HFF-Myc (cell line): ENCODE data around the gene FSHR.

Experiments used
- DNase-seq: peaks from one replicate; pipeline ENCODE4 v3.0.0-alpha.2; 2011; ENCODE audit warnings: low read depth; ENCODE audit errors: extremely low read depth
- H3K4me3 ChIP-seq: replicated peaks from 2 replicates; pipeline ENCODE4 v1.5.1; 2011; ENCODE audit warnings: low read depth, mild to moderate bottlenecking, control low read depth, low read length
- TF ChIP-seq, protein P1 (sequence below): IDR thresholded peaks from 2 replicates; pipeline ENCODE4 v1.5.1; 2012; ENCODE audit warnings: mild to moderate bottlenecking, low read depth, low read length, control low read depth; ENCODE audit errors: missing control alignments

Gene FSHR

GRCh38 chr2:49043405-49043982, 110.8 kb downstream of the FSHR start:
- no peak overlapping the region for H3K4me3 ChIP-seq
- TF ChIP-seq, protein P1, sequence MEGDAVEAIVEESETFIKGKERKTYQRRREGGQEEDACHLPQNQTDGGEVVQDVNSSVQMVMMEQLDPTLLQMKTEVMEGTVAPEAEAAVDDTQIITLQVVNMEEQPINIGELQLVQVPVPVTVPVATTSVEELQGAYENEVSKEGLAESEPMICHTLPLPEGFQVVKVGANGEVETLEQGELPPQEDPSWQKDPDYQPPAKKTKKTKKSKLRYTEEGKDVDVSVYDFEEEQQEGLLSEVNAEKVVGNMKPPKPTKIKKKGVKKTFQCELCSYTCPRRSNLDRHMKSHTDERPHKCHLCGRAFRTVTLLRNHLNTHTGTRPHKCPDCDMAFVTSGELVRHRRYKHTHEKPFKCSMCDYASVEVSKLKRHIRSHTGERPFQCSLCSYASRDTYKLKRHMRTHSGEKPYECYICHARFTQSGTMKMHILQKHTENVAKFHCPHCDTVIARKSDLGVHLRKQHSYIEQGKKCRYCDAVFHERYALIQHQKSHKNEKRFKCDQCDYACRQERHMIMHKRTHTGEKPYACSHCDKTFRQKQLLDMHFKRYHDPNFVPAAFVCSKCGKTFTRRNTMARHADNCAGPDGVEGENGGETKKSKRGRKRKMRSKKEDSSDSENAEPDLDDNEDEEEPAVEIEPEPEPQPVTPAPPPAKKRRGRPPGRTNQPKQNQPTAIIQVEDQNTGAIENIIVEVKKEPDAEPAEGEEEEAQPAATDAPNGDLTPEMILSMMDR = no peak
- no peak for DNase-seq

GRCh38 chr2:49042488-49042887, 111.8 kb downstream of the FSHR start:
- TF ChIP-seq, protein P1 = no peak
- H3K4me3 ChIP-seq = no peak overlapping the region
- DNase-seq = no peak

DNA sequence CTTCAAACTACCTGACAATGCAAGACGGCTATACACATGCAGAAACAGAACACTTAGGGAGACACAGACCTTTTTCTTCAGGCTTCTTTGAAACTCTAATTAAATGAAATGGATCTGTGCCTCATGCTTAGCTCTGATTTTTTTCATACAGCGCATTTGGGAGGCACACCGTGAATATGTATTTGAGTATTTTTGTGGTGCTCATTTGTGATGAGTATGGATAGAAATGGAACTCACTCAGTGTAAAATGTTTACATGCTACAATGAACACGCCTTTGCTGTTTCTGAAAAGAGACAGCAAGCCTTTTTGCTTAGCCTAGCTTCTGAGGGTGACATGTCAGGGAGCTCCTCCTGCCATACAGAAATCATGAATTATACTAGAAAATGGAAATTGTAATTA, 113.3 kb downstream of the FSHR start:
- TF ChIP-seq, protein P1 = no peak
- no peak for DNase-seq
- no peak overlapping the region for H3K4me3 ChIP-seq

GRCh38 chr2:49037197-49037596, 117.1 kb downstream of the FSHR start:
- no peak for DNase-seq
- TF ChIP-seq, protein P1 = no peak
- no peak overlapping the region for H3K4me3 ChIP-seq

DNA sequence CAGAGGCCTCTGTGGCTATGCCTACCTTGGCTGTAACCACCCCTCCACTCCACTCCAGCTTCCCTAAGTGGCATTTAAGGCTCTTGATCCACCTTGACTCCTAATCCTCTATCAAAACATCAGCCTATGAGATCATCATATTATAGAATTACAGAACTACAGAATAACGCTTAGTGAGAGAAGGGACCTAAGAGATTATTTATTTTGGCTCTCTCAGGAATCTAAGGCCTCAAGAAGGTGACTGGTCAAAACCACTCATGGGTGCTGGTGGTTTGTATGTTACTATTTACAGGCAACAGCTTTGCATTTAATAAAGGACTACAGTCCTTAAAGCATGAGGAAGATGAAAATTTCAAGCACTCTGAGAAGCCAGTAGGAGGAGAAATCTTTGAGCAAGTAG, 118.8 kb downstream of the FSHR start:
- TF ChIP-seq, protein P1 = no peak
- DNase-seq = no peak

GRCh38 chr2:49033394-49034185, 120.7 kb downstream of the FSHR start:
- H3K4me3 ChIP-seq = no peak overlapping the region
- DNase-seq = no peak
- TF ChIP-seq, protein P1 = no peak

More for the DNA sequence above, 118.8 kb downstream of the FSHR start:
- H3K4me3 ChIP-seq = no peak overlapping the region

- no peak for DNase-seq
- TF ChIP-seq, protein P1 = no peak
Measured at GRCh38 chr2:49032936-49033335, 121.4 kb downstream of the FSHR start.

More at GRCh38 chr2:49032936-49033335, 121.4 kb downstream of the FSHR start:
- no peak overlapping the region for H3K4me3 ChIP-seq
